Stimulated activated naive CD4-positive, alpha-beta T cell treated with Interleukin-2 at 50 U/mL for 16 hours (primary cell): ENCODE measurements around the gene FRY.
"Not testable (repeated sequence)": the region's sequence is repeated elsewhere in the genome, so short reads cannot be mapped to it uniquely, and the experiment has no call there.

Experiments used
- DNase-seq: peaks from one replicate; lab custom pipeline; 2025; lab: John Stamatoyannopoulos, UW

The FRY gene

DNA sequence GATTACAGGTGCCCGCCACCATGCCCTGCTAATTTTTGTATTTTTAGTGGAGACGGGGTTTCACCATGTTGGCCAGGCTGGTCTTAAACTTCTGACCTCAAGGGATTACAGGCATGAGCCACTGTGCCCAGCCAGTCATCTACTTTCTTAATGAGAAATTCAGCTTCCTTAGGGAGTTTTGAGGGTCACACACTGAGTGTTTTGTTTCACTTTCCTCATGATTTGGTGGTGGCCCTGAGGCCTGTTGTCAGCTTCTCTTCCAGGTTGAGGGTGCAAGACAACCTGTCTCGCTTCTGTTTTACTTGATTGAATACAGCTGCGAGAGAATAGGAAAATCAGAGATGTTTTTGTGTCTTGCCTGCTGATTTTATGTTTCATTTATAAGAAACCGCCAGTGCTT lies 9.9 kb downstream of the FRY start:
- no peak for DNase-seq

DNA sequence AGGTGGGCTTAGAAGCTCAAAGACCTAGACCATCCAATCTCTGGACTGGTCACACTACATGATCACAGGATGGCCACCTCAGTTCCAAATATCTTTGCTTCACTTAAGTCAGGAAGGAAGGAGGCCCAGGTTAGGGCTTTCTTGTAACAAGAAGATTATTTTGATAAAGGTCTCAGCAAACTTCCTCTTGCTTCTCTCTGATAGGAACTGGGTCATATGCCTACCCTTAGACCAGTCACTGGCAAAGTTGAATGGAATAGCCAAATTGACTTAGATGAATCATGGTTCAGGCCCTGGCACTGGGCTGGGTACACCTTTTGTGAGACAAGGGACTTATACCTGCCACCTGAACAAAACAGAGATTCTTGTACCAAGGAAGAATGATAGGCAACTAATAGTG lies 11.0 kb downstream of the FRY start:
- DNase-seq: no peak

DNA sequence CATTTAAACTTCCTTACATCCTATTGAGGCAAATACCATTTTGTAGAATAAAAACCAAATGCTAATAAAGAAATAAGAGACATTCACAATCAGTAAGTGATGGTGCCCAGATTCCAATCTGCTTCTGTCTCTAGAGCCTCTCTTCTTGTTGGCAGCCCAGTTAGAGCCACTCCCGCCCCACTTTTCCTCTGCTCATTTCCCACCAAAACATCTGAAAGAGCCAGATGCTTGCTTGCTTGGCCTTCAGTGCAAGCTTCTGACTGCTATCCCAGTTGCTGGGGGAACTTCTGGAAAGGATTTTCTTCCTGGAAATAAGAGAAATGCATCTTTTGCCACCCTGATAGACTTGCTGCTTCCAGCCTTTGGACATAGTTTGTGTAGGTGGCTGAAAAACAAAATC lies 12.9 kb downstream of the FRY start:
- no peak for DNase-seq

DNA sequence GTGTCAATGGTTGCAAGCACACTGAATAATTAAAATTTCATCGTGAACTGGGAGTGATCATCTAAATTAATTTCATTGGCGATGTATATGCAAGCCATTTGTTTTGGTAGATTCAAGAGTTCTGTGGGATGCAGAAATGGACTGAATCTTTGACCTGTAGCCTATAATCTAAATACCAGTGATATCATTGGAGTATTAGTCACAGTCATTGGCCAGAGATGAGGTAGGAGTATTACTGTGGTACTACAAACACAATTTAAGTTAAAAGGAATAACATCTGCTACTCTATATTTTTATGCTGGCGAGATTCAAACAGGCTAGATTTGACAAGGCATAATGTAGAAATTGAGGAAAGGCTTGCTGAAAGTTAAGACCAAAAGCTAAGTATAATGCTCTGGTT lies 14.0 kb downstream of the FRY start:
- no peak for DNase-seq

DNA sequence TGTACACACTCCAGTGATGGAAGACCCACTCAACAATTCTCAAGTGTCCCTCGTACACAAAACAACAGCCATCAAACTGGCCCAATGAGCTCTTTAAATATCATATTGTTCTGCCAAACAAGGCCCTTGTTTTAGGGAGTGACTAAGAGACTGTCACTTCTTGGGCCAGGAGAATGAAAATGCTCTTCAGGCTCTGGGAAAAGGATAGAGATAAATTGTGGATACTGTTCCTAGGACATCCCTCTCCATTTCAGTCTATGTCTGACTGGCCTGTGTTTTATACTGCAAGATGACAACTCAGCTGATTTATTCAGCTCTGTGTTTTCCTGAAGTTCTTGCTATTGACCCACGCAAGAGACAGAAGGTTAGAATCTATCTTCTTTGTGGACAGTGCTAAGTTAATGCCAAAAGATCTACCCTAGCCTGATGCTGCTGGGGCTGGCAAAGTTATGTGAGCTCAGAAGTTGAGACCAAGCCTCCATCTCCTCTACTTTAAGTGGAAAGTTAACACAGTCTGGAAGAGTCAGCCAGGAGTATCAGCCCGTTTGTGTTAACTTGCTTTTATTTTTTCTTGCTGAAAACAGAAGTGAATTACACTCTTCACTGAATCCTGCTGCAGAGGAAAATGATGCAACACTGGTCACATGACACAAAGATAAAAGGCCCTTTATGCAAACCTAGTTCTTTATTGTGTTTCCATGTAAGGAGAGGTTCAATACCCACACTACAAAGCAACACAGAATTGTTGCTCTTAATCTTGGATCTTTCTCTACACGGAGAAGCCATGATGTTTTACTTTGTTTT lies 14.6 kb downstream of the FRY start:
- no peak for DNase-seq

DNA sequence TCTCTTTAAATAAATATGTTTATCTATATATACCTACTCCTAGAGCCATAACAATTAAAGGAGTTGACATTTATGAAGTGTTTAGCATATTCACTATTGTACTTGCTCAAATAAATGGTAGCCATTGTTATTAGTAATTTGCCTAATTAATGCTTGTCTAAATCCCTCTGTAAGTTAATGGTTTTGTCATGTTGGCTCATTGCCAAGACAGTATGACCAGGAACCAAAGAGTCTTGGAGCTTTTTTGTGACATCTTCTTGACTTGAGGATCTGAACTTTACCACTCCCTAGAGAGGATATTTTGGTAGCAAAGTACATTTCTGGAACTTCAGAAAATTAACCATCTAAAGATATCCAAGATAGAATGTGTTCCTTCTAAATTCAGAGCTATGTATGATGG lies 15.5 kb downstream of the FRY start:
- DNase-seq: no peak

DNA sequence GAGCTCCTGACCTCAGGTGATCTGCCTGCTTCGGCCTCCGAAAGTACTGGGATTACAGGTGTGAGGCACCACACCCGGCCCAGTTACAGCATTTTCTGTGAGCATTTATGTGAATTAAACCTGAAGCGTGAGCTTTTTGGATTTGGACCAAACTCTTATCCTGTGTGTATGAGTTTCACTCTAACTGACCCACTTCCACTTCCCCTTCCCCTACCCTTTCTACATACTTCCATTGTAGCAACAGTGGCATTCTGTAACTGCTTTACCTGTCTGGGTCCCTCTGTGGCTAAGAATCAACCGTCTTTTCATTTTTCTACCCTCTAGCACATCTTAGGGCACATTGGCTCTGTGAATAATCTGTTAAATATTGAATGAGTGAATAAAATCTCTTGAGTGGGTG lies 16.2 kb downstream of the FRY start:
- no peak for DNase-seq

DNA sequence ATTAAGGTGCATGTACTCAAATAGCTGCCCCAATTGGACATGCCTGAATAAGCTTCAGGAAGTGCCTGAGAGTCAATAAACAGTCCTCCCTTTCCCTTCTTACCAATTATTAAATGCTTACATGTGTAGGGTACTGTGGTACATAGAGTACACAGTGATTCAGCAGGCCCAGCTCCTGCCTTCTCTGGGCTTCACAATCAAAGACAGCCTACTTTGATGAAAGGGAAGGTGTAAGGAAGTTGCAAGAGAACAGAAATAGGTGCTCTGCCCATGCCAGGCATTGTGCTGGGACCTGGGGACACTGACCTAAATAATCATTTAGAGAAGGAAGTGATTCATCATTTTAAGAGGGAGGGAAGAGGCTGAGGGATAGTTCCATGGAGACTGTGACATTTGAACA lies 17.2 kb downstream of the FRY start:
- no peak for DNase-seq

DNA sequence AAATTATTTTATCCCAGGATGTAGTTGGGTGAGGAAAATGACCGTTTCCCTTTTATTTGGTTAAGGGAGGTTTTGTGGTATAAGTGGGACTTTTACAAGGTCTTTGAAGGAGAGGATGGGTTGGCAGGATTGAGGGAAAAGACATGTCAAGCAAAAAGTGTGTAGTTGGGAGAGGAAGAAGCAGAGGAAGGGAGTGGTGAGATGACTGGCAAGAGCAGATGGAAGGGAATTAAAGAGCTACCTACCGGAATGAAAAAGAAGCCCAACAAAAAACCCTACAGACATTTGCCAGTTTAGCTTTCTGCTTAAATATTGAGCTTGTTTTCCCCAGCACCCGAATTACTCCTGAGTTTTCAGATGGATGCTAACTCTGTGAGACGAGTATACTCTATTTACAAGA lies 19.6 kb downstream of the FRY start:
- DNase-seq: no peak

DNA sequence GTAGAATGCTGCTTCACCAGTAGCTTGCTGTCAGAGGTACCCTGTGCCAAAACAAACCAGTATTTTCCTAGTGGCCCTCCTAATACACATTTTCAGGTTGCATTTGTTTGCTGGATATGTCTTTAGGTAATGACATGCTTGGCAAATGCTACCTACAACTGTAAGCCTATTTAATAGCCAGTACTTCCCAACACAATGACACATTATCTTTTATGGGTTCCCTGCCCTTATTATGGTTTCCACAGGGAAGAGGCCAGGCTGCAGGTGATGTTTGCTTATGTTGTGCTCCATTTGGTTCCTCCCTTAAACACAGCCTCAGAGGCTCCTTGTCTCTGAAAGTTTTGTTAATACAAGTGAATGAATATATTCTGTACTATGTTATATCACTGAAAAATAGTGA lies 24.7 kb downstream of the FRY start:
- DNase-seq: no peak

DNA sequence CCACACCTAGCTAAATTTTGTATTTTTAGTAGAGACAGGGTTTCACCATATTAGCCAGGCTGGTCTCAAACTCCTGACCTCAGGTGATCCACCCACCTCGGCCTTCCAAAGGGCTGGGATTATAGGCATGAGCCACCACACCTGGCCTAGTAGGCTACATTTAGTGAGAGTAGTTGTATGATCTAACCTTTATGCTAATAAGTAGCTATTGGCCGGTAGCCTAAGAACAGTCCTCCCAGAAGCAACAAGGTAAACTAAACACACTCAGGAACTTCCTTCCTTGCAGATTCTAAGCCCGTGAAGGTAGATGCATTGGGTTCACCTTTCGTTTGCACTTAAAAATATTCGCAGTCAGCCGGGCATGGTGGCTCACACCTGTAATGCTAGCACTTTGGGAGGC lies 25.8 kb downstream of the FRY start:
- not testable (repeated sequence) for DNase-seq

DNA sequence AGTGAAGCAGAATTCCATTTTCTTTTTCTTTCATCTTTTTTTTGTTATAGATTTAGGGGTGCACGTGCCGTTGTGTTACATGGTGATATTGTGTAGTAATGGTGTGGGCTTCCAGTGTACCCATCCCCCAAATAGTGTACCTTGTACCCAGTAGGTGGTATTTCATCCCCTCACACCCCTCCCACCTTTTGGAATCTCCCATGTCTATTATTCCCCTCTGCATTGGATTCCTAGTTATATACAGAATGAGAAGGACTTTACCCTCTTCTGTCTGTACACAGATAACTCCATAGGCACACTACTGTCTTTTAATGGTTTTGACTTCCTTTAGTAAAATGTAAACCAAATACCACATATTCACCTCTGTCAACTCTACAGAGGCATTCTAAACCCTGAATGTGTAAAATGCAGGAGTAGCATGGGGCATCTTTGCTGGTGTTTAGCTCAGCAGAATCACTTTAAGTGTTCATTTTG lies 28.0 kb downstream of the FRY start:
- DNase-seq: no peak

DNA sequence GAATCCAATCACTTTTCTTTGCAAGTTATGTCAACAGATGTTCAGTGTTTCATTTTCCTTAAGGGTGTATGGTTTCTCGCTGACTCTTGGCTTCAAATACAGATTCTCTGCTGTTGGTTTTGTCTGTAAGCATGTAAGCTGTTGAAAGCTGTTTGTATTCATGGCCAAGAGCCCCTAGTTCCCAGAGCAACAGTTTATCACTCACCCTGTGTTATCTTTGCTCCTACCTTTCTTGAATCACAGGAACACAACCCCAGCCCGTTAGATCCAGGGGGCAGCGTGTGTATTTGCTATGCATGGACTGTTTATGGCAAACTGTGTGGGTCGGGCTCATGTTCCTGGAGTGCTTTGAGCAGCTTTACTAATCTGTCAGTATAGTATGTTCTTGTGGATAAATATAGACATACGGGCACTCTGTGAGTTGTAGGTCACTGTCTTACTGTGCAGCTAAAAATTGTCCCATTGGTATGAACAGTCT lies 28.9 kb downstream of the FRY start:
- no peak for DNase-seq

DNA sequence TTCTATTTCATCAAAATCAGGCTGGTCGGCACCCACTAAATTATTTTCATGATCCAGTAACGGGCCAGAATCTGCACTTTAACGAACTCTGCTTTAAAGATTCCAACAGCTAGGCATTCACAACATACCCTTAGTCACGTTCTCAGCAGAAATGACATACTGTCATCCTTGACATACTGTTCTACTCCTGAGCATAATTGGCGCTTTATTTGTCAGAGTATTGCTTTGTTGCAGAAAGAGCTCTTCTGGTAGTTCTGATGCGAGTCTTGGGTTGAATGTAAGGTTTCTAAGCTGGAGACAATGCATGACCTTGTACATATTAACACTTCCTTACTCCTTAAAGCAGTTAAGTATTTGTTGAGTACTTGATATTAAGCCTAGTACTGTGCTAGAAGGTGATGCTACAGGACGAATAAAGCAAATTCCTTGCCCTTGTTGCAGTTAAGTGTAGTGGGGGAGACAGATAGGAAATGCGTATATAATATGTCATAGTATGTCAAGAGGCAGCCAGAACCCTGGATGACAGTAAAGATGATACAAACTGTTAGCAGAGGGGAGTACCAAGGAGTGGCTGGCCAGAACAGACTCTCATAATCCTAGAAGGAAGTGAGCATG lies 32.2 kb downstream of the FRY start:
- DNase-seq: no peak

DNA sequence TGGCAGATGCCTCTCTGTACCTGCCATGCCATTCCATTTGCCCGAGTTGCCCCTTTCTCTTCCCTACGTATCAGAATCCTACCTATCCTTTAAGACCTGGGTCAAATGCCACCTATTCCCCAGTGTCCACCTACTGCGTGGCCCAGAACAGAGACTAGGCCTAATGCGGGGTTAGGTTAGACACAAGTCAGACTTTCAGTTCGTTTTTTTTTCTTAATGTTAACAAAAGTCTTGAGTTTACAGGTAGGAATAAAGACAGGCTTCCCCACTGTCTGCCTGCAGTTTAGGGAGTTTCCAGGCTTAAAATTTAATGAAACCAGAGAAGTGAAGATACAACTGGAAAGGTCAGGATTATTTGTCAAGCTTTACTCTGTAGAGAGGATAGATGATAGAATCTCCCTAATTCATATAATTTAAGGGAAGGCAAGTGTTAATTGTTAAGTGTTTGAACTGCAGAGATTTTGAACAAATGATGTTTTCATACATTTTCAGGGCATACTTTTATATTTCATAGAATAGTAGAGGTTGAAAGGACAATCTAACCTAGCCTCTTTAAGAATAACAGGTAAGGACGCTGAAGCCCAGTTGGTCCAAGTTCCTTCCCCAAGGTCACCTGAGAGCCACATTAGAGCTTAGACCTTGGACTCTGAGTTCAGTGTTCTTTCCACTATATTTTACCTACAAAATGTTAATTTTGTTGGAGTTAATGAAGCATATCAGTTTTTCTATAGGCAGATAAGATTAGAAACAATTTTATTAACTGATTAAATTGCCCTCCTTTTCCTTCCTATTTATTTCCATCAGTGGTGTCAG lies 35.8 kb downstream of the FRY start:
- DNase-seq: no peak

DNA sequence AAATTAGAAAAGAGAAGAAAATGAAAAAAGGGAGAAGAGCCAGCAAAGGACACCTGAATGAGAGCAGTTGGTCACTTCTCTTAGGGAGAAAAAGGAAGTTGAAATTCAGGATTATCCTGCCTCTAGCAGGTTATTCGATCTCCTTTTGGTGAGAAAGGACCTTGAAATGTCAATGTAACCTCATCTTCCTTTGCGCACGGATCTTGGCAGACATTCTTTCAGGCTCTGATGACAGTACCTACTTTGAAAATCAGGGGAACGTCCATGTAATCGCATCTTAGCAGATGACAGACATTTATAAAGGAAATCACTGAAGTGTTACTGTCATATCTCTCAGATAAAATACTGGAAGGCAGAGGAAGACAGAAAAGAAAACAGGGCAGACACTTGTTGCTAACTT lies 36.7 kb downstream of the FRY start:
- no peak for DNase-seq

DNA sequence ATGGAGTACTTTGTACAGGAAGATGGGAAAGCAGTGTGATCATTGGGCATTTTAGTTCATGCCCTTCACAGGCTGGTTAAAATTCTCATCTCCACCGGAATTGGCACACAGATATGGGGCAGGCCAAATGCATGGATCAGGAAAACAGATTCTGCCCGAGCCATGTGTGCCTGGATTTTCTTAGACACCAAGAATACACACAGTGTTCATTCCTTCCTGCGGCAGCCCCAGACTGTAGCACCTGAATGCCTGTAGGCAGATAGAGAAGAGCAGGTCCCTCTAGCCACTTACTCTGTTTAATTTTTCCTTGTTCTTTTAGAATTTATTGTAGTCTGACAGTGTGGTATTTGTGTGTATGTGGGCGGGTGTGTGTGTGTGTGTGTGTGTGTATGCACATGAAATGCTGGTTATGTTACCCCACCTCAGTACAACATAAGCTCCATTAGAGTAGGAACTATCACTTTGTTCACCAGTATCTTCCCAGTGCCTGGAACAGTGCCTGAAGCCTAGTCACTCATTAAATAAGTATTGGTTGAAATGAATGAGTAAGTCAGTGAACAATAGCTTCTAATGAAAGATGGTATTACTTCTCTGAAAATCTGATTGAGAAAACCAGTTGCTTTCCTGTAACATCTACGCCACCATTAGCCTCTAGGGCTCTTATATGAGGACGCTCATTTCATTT lies 41.7 kb downstream of the FRY start:
- no peak for DNase-seq

DNA sequence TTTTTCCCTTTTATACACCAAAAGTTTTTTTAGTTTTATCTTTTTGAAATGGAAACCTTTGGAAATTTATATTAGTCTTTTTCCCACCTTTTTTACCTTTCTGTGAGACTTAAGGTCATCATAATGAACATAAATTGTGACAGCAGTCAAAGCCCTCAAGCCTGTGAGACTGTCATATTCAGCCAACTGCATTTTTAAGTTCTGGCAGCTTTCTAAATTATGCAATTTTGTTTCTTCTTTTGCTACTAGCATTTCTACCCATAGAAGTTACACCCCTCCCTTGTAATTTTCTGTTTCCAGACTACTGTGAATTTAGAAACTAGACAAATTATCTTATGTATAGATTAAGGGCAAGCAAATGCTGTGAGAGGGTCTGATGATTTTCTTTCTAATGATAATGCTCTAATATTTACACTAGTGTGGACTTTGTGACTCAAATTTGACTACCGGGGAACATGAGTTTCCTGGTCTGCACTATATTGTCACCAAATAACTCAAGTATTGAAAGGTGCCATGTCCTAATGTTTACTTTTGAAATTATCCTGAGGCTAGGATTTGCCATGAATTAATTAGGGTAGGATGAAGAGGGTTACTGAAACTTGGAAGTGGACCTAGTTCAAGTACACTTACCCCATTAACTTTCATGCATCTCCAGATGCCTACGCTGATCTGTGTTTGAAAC lies 43.7 kb downstream of the FRY start:
- no peak for DNase-seq

DNA sequence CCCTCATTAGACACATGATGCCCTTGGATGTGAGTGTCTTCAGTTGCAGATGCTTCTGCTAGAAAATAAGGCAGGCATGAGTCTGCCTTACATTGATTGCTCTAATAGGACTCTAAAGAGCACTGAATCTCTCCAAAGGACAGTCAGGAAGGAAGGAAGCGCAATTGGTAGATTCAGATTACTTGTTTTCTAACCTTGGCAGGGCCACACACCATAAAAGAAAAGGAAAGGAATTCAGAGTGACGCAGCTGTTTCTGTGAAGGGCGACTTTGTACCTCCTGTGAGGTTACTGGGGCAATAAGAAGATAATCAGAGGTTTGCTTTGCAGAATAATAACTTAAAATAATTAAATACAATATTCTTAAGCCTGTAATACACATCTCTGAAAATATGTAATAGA lies 48.0 kb downstream of the FRY start:
- no peak for DNase-seq

DNA sequence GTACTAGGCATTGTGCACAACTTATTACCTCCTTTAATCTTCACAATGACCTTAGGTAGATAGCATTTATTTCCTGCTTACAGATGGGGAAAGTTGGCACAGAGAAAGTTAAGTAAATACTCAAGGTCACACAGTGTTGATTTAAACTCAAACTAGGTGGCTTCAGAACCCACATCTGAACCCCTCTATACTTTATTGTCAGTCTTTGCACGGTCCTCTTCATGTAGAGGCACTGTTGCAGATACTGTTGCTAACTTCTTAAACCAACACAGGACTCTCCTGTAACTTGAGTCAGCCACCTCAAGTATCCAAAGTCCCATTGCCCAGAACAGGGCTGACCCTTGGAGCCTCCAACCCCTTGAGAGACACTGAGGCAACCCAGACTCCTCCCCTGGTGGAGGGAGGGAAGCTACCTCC lies 48.8 kb downstream of the FRY start:
- DNase-seq: no peak

DNA sequence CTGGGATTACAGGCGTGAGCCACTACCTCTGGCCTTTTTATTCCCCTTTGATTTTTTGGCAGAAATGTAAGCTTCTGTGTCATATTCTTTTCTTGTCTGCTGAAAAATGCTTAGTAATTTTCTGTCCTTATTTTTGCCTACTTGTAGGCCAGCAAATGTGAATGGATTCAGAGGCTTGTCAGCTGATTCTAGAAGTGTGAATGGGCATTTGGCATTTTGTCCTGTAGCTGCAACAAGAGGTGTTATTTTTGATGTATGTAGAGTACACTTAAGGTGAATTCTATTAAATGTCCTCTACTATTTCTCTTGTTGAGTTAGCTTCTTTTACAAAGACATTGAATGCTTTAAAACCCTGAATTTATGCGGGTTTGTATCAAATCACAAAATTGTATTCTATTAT lies 50.0 kb downstream of the FRY start:
- no peak for DNase-seq

DNA sequence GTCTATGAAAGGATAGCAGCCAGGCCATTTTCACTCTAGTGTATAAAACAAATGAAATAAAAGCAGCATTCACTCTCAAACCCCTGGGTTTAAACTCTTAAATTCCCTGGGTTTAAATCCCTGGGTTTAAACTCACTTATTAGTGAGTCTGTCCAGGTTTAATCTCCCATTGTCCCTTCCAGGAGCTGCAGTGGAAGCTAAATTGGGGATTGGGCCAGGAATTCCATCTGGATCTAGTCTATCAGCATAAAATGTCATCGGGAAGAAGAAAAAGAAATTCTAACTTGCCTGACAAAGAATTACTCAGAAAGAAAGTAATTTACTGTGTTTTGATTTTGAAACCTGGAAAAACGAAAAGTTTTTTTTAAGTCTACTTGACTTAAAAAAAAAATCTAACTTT lies 54.8 kb downstream of the FRY start:
- no peak for DNase-seq
